GM12872 (cell line): Measurements from ENCODE around the gene ADGRV1.

Experiments used
- TF ChIP-seq, protein P1 (sequence below): IDR thresholded peaks from 3 replicates; pipeline ENCODE4 v1.5.1; 2011; ENCODE audit warnings: low read depth, mild to moderate bottlenecking, low read length, moderate library complexity; ENCODE audit not compliant: insufficient read depth

ADGRV1 gene

DNA sequence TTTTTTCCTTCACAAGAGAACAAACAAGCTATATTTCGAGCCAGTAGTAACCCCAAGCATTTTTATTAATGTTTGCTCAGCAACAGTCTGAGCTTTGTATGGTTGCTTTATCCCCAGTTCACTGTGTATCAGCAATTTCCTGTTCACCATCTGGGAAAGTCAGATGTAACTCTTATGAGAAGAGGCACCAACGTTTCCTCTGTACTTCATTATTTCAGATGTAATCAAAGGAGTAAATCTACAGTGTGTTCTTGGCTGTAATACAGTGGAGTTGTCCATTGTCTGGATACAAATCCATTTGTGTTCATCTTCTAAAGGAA is 484.3 kb downstream of the ADGRV1 start:
- TF ChIP-seq, protein P1, sequence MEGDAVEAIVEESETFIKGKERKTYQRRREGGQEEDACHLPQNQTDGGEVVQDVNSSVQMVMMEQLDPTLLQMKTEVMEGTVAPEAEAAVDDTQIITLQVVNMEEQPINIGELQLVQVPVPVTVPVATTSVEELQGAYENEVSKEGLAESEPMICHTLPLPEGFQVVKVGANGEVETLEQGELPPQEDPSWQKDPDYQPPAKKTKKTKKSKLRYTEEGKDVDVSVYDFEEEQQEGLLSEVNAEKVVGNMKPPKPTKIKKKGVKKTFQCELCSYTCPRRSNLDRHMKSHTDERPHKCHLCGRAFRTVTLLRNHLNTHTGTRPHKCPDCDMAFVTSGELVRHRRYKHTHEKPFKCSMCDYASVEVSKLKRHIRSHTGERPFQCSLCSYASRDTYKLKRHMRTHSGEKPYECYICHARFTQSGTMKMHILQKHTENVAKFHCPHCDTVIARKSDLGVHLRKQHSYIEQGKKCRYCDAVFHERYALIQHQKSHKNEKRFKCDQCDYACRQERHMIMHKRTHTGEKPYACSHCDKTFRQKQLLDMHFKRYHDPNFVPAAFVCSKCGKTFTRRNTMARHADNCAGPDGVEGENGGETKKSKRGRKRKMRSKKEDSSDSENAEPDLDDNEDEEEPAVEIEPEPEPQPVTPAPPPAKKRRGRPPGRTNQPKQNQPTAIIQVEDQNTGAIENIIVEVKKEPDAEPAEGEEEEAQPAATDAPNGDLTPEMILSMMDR = no peak

DNA sequence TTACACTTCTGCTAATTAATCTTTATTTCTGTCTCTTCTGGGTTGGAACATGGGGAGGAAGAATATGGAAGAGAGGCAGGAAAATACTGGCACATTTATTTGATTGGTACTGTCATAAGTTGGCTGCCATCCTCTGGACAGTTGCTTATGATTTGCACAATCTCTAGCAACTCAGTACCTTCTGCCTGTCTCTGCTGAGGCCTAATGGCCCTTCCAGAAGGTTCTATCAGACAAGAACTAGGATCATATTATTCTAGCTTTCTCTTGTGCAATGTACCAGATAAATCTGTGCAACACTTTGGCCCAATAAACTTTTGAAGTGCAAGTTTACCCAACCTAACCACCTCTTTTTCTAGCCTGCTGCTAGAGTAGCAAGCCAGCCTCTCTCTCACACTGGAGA is 489.5 kb downstream of the ADGRV1 start:
- TF ChIP-seq, protein P1 = no peak

DNA sequence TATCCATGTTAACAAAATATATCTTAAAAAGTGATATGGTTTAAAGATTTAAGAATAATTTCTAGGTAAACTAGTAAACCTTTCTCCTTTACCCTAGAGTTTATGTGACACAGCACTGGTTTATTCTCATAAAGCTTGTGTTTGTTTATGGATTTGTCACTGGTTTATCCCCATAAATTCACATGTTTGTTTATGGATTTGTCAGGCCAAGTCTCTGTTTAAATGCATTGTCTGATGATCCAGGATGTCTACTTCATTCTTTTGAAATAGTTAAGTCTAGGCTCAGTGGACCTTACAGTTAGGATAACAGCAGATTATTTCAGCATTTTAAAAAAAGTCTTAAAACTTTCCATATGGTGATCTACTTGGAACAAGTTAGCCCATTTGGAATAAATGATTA is 490.5 kb downstream of the ADGRV1 start:
- TF ChIP-seq, protein P1 = no peak

DNA sequence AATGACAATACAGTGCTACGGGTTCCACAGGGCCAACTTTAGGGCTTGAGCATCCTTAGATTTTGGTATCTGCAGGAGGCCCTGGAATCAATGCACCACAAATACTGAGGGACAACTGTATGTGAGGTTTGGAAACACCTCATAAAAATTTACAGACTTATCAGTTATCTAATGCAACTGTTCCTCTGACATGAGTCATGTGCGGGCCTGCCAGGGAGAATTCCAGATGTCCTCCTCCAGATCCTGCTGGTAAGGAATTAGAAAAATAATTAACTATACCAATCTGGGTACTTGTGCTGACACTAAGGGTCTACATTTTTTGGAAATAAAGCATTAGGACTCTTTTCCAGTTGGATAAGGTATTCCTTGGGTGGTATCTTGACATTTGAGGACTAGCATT is 491.2 kb downstream of the ADGRV1 start:
- TF ChIP-seq, protein P1 = no peak

DNA sequence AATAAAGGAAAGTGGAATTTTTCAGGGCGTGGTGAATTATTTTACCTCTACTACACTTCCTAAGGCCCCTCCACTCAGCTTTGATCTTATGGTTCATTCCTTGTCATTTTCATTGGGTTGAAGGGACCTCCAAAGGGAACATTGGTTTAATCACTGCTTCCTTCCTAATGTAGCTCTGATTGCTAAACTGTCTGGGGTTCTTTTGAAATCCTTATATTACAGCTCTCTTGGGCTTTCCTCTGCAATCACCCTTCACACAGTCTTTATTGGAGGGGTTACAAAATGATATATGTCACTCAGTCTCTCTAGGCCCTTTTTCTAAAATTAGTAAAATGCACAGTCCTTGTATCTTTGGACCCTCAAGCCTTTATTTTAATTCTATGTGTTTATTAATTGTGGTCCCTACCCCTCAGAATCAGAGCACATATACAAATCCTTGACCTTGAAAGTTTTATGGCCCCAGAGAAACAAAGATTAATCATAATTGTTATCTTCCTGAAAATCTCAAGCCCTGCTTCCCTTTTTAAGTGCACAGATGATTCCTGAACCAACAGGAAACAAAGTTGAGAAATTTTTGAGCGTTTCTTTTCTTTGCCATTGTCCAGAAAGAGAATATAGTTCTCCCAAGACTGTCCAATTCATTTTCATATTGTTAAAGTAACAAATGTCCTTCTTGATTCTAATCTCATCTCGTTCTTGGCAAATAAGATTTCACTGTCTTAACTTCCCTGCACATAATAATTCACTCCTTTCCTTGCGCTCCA is 494.6 kb downstream of the ADGRV1 start:
- TF ChIP-seq, protein P1 = no peak

DNA sequence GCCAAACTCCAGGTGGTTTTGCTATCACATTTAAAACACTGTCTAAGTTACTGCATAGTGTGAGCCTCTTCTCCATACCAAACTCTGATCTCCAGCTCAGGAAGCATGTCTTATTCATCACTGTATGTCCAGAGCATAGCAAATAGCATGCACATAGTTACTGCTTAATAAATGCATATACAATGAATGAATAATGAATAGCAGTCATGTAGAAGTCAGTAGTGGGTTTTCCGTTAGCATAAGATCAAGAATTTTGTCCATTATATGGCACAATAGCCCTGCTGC is 495.1 kb downstream of the ADGRV1 start:
- TF ChIP-seq, protein P1 = no peak

DNA sequence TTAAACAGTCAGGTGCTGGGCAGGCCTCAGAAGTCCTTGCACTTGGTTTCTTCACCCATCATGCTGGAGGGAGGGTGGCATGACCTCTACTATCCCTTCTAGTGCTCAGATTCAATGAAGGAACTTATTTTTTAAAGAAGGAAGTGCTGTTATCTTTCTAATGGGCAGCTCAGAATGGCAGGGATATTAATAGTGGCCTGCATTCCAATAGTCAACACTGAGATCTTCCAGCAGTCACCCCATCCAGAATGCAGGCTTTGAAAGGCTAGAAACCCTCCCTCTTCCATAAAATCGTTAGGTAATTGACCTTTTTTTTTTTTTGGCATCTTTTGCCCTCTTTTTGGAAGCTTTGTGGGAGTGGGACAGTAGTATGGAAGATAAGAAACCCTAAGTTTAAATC is 499.6 kb downstream of the ADGRV1 start:
- TF ChIP-seq, protein P1 = no peak

DNA sequence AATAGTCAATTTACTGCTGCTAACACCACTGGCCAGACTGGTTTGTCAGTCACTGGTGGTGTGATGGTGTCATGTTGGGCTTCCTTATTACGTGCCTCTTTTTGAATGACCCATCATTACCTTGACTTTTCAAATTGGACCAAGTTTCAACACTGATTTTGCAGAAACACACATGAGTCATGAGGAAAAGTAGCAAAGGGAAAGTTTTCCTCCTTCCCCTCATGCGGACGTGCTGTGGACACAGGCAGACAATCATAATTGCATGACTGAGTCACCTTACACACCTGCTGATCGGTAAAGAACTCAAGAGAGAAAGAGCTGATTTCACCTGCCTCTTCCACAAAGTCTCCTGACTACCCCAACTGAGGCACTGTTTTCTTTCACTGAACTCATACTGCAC is 500.0 kb downstream of the ADGRV1 start:
- TF ChIP-seq, protein P1 = no peak
